T47D (cell line): ENCODE results near the gene CCT2.
"Not testable (repeated sequence)": the region's sequence is repeated elsewhere in the genome, so short reads cannot be mapped to it uniquely, and the experiment has no call there.

Experiments
- DNase-seq, 2 experiments: peaks; one replicate each; pipeline versions ENCODE4 v3.0.0 to v3.0.0-alpha.2; 2011 to 2012; ENCODE audit warnings: low read depth in 1 of 2, low spot score in 1 of 2
- JUND ChIP-seq: IDR thresholded peaks from 2 replicates; pipeline ENCODE4 v1.6.1; 2012; ENCODE audit warnings: low read depth
- in situ Hi-C: cut with HindIII; loops from 2 replicates; pipeline ENCODE4 v1.10.0; 2016; ENCODE audit warnings: low sequenced_read_pairs, low pct_unique_long_range_greater_than_20kb

Gene CCT2

GRCh38 chr12:69601962-69602685 is 16.9 kb downstream of the CCT2 start:
- in situ Hi-C loops = no loop called here
- DNase-seq = no peak
- no peak for TF ChIP-seq JUND

- DNase-seq = no peak
- no peak for TF ChIP-seq JUND
- in situ Hi-C loops = no loop called here
These were observed 17.7 kb downstream of the CCT2 start for GRCh38 chr12:69602954-69603353.

GRCh38 chr12:69603556-69603955 is 18.3 kb downstream of the CCT2 start:
- in situ Hi-C loops, DNase-seq: not testable (repeated sequence)

GRCh38 chr12:69604275-69604674 is 19.0 kb downstream of the CCT2 start:
- in situ Hi-C loops, DNase-seq: not testable (repeated sequence)

- peak; percentile 17 to 26 for DNase-seq
- no peak for TF ChIP-seq JUND
- in situ Hi-C loops = no loop called here
These were observed 22.9 kb downstream of the CCT2 start for GRCh38 chr12:69608114-69608513.

- in situ Hi-C loops = no loop called here
- no peak for DNase-seq
- no peak for TF ChIP-seq JUND
These were observed 24.9 kb downstream of the CCT2 start for GRCh38 chr12:69610126-69610525.

GRCh38 chr12:69610729-69611128 is 25.5 kb downstream of the CCT2 start, which contains the start of gene LRRC10:
LRRC10 (minus strand) TSS chr12:69610907; CDS start chr12:69610838, 69 bp downstream.
- in situ Hi-C loops = no loop called here
- DNase-seq = no peak
- no peak for TF ChIP-seq JUND

GRCh38 chr12:69613351-69613750 is 28.1 kb downstream of the CCT2 start:
- TF ChIP-seq JUND = no peak
- in situ Hi-C loops = no loop called here

GRCh38 chr12:69616025-69616424 is 30.8 kb downstream of the CCT2 start:
- in situ Hi-C loops = no loop called here
- no peak for TF ChIP-seq JUND
- no peak for DNase-seq

More at GRCh38 chr12:69613351-69613750, 28.1 kb downstream of the CCT2 start:
- DNase-seq = no peak

- in situ Hi-C loops = no loop called here
- no peak for TF ChIP-seq JUND
- DNase-seq = no peak
These were observed 33.8 kb downstream of the CCT2 start for GRCh38 chr12:69619050-69619449.

- in situ Hi-C loops = no loop called here
- no peak for TF ChIP-seq JUND
- no peak for DNase-seq
These were observed 34.8 kb downstream of the CCT2 start for GRCh38 chr12:69620077-69620476.

GRCh38 chr12:69620921-69621320 is 35.7 kb downstream of the CCT2 start:
- no peak for TF ChIP-seq JUND
- in situ Hi-C loops = no loop called here
- no peak for DNase-seq

- in situ Hi-C loops = no loop called here
- no peak for TF ChIP-seq JUND
- DNase-seq = peak; percentile 24 to 52
These were observed 36.3 kb downstream of the CCT2 start for GRCh38 chr12:69621551-69621950.

- no peak for TF ChIP-seq JUND
- in situ Hi-C loops = no loop called here
- DNase-seq = no peak
These were observed 38.7 kb downstream of the CCT2 start for GRCh38 chr12:69623970-69624369.
